HG02642 (cell line): ENCODE measurements around the gene PER2.
"Not testable (repeated sequence)": the region's sequence is repeated elsewhere in the genome, so short reads cannot be mapped to it uniquely, and the experiment has no call there.

Source experiments
- ATAC-seq: cut with Tn5 transposase; IDR thresholded peaks from one replicate; pipeline ENCODE4 v1.9.1; 2021; ENCODE audit warnings: mild to moderate bottlenecking; ENCODE audit not compliant: unreplicated experiment, poor library complexity

PER2 gene

GRCh38 chr2:238290091-238290509 is 1.7 kb upstream of the PER2 start:
- ATAC-seq = no peak

- no peak for ATAC-seq
These were observed 1.2 kb upstream of the PER2 start for GRCh38 chr2:238289574-238289973.

- peak; percentile 89 for ATAC-seq
These were observed 502 bp upstream of the PER2 start for GRCh38 chr2:238288650-238289573.

GRCh38 chr2:238286987-238287736 is 1.2 kb downstream of the PER2 start:
- no peak for ATAC-seq

- ATAC-seq = no peak
These were observed 1.9 kb downstream of the PER2 start for GRCh38 chr2:238286551-238286950.

- no peak for ATAC-seq
These were observed 2.3 kb downstream of the PER2 start for GRCh38 chr2:238286095-238286494.

GRCh38 chr2:238285653-238286082 is 2.7 kb downstream of the PER2 start:
- ATAC-seq = no peak

- ATAC-seq = no peak
These were observed 3.5 kb downstream of the PER2 start for GRCh38 chr2:238284802-238285515.

GRCh38 chr2:238282861-238283738 is 5.3 kb downstream of the PER2 start:
- ATAC-seq = no peak

GRCh38 chr2:238281826-238282480 is 6.5 kb downstream of the PER2 start:
- ATAC-seq = no peak

GRCh38 chr2:238280083-238280825 is 8.2 kb downstream of the PER2 start:
- no peak for ATAC-seq

GRCh38 chr2:238279324-238279682 is 9.1 kb downstream of the PER2 start:
- no peak for ATAC-seq

GRCh38 chr2:238278626-238279323 is 9.6 kb downstream of the PER2 start:
- ATAC-seq = no peak

- no peak for ATAC-seq
These were observed 10.7 kb downstream of the PER2 start for GRCh38 chr2:238277695-238278094.

- ATAC-seq = no peak
These were observed 14.1 kb downstream of the PER2 start for GRCh38 chr2:238274152-238274865.

- ATAC-seq = not testable (repeated sequence)
These were observed 15.0 kb downstream of the PER2 start for GRCh38 chr2:238273433-238273832.

GRCh38 chr2:238272156-238272555 is 16.3 kb downstream of the PER2 start:
- ATAC-seq = no peak
